HEK293 (cell line): ENCODE data around the gene LGI1.
A peak's percentile ranks its signal among the peaks of the same experiment; 100 is the strongest.

Experiments used
- CTCF ChIA-PET: fragments of 350-600 bp; formaldehyde crosslinking; extraction: SDS; loops from one replicate; lab custom pipeline; 2021; ENCODE audit warnings: antibody characterized with exemption; lab: Yijun Ruan, JAX
- POLR2A ChIA-PET: fragments of 300-600 bp; formaldehyde crosslinking; extraction: SDS; loops from one replicate; lab custom pipeline; 2020; ENCODE audit warnings: antibody characterized with exemption, inconsistent platforms; lab: Yijun Ruan, JAX
- H3K27ac ChIP-seq: fragments of 200-500 bp; sonication (Bioruptor generic); 2 replicates; pipeline ENCODE4 v1.5.1; 2014; ENCODE audit warnings: low read depth, low read length, control low read depth, inconsistent platforms; ENCODE audit errors: extremely low read depth
- H3K36me3 ChIP-seq, 2 experiments: fragments of 200-500 bp in 1 of 2; sonication (Bioruptor generic) in 1 of 2; 1 replicate in 1 of 2; 2 replicates in 1 of 2; pipeline ENCODE4 v1.5.1; 2014 to 2017; ENCODE audit warnings: inconsistent platforms in 2 of 2, low read length in 2 of 2; ENCODE audit not compliant: control insufficient read depth in 2 of 2, insufficient read depth in 1 of 2
- H3K4me1 ChIP-seq: fragments of 200-500 bp; sonication (Bioruptor generic); 2 replicates; pipeline ENCODE4 v1.5.1; 2014; ENCODE audit warnings: mild to moderate bottlenecking, low read length, inconsistent platforms; ENCODE audit not compliant: control insufficient read depth, insufficient read depth
- H3K4me3 ChIP-seq: 2 replicates; pipeline ENCODE4 v1.5.1; 2011; ENCODE audit warnings: low read depth, mild to moderate bottlenecking, control low read depth, low read length, moderate library complexity
- H3K9me3 ChIP-seq: fragments of 200-500 bp; sonication (Bioruptor generic); 2 replicates; pipeline ENCODE4 v1.5.1; 2014; ENCODE audit warnings: low read depth, low read length, inconsistent platforms; ENCODE audit not compliant: control insufficient read depth, insufficient read depth
- IKZF3 ChIP-seq: fragments of 450-650 bp; IDR thresholded peaks from 2 replicates; pipeline ENCODE4 v1.5.0; 2018; ENCODE audit warnings: missing biosample characterization, mild to moderate bottlenecking, missing genetic modification characterization, moderate library complexity
- KLF9 ChIP-seq: fragments of 450-650 bp; formaldehyde crosslinking; IDR thresholded peaks from 2 replicates; pipeline ENCODE4 v1.5.1; 2016; ENCODE audit warnings: missing biosample characterization, missing genetic modification characterization, low read depth
- OSR2 ChIP-seq: fragments of 450-650 bp; formaldehyde crosslinking; IDR thresholded peaks from 2 replicates; pipeline ENCODE4 v1.5.1; 2016; ENCODE audit warnings: missing biosample characterization, missing genetic modification characterization
- SCRT2 ChIP-seq: fragments of 450-650 bp; formaldehyde crosslinking; IDR thresholded peaks from 2 replicates; pipeline ENCODE4 v1.5.1; 2016; ENCODE audit warnings: missing biosample characterization, missing genetic modification characterization
- SP2 ChIP-seq: fragments of 450-650 bp; formaldehyde crosslinking; IDR thresholded peaks from 2 replicates; pipeline ENCODE4 v1.5.1; 2016; ENCODE audit warnings: missing biosample characterization, missing genetic modification characterization
- TRIM28 ChIP-seq: IDR thresholded peaks from 2 replicates; pipeline ENCODE4 v1.6.1; 2011; ENCODE audit warnings: low read length, control low read depth, borderline replicate concordance
- WT1 ChIP-seq: fragments of 450-650 bp; formaldehyde crosslinking; IDR thresholded peaks from 2 replicates; pipeline ENCODE4 v1.5.1; 2016; ENCODE audit warnings: missing biosample characterization, missing genetic modification characterization
- YY1 ChIP-seq: fragments of 450-650 bp; formaldehyde crosslinking; IDR thresholded peaks from 2 replicates; pipeline ENCODE4 v1.5.1; 2018; ENCODE audit warnings: missing biosample characterization, missing genetic modification characterization
- ZEB2 ChIP-seq: fragments of 450-650 bp; formaldehyde crosslinking; IDR thresholded peaks from 2 replicates; pipeline ENCODE4 v1.5.1; 2016; ENCODE audit warnings: missing biosample characterization, missing genetic modification characterization
- ZIC2 ChIP-seq: fragments of 450-650 bp; formaldehyde crosslinking; IDR thresholded peaks from 2 replicates; pipeline ENCODE4 v1.5.1; 2016; ENCODE audit warnings: missing biosample characterization, missing genetic modification characterization
- ZNF16 ChIP-seq: fragments of 450-650 bp; formaldehyde crosslinking; IDR thresholded peaks from 2 replicates; pipeline ENCODE4 v1.5.1; 2016; ENCODE audit warnings: low read depth, missing biosample characterization, missing genetic modification characterization
- ZNF214 ChIP-seq: fragments of 450-650 bp; formaldehyde crosslinking; IDR thresholded peaks from 2 replicates; pipeline ENCODE4 v1.5.1; 2017; ENCODE audit warnings: missing biosample characterization, mild to moderate bottlenecking, missing genetic modification characterization, borderline replicate concordance
- ZNF274 ChIP-seq, 2 experiments: fragments of 200-500 bp in 1 of 2; fragments of 450-650 bp in 1 of 2; sonication (Bioruptor generic) in 1 of 2; formaldehyde crosslinking in 1 of 2; IDR thresholded peaks; 2 replicates each; pipeline versions ENCODE4 v1.5.1 to v1.6.1; 2014 to 2016; ENCODE audit warnings: borderline replicate concordance in 1 of 2, inconsistent platforms in 1 of 2, low read length in 1 of 2, missing biosample characterization in 1 of 2, missing genetic modification characterization in 1 of 2
- ZNF335 ChIP-seq: fragments of 450-650 bp; formaldehyde crosslinking; conservative IDR thresholded peaks from 2 replicates; pipeline ENCODE4 v1.5.1; 2016; ENCODE audit warnings: missing biosample characterization, missing genetic modification characterization
- ZNF354C ChIP-seq: fragments of 450-650 bp; formaldehyde crosslinking; IDR thresholded peaks from 2 replicates; pipeline ENCODE4 v1.5.1; 2016; ENCODE audit warnings: missing biosample characterization, missing genetic modification characterization, low read depth, borderline replicate concordance
- ZNF366 ChIP-seq: fragments of 450-650 bp; formaldehyde crosslinking; conservative IDR thresholded peaks from 2 replicates; pipeline ENCODE4 v1.5.1; 2016; ENCODE audit warnings: missing biosample characterization, missing genetic modification characterization
- ZNF530 ChIP-seq: fragments of 450-650 bp; formaldehyde crosslinking; IDR thresholded peaks from 2 replicates; pipeline ENCODE4 v1.5.1; 2016; ENCODE audit warnings: low read depth, missing biosample characterization, missing genetic modification characterization
- ZNF549 ChIP-seq: fragments of 450-650 bp; IDR thresholded peaks from 2 replicates; pipeline ENCODE4 v1.5.1; 2018; ENCODE audit warnings: missing biosample characterization, missing genetic modification characterization, mild to moderate bottlenecking, inconsistent platforms, moderate library complexity
- ZNF558 ChIP-seq: fragments of 450-650 bp; formaldehyde crosslinking; IDR thresholded peaks from 2 replicates; pipeline ENCODE4 v1.5.1; 2016; ENCODE audit warnings: missing biosample characterization, missing genetic modification characterization
- ZNF660 ChIP-seq: fragments of 450-650 bp; IDR thresholded peaks from 2 replicates; pipeline ENCODE4 v1.5.1; 2018; ENCODE audit warnings: missing biosample characterization, mild to moderate bottlenecking, missing genetic modification characterization
- ZNF776 ChIP-seq: fragments of 450-650 bp; formaldehyde crosslinking; IDR thresholded peaks from 2 replicates; pipeline ENCODE4 v1.5.0; 2017; ENCODE audit warnings: missing biosample characterization, missing genetic modification characterization, borderline replicate concordance
- ZNF843 ChIP-seq: fragments of 450-650 bp; formaldehyde crosslinking; IDR thresholded peaks from 2 replicates; pipeline ENCODE4 v1.5.1; 2016; ENCODE audit warnings: missing biosample characterization, missing genetic modification characterization
- TF ChIP-seq, protein P1 (sequence below): fragments of 450-650 bp; formaldehyde crosslinking; IDR thresholded peaks from 2 replicates; pipeline ENCODE4 v1.5.1; 2017; ENCODE audit warnings: missing biosample characterization, missing genetic modification characterization
- TF ChIP-seq, protein P2 (sequence below): fragments of 450-650 bp; formaldehyde crosslinking; IDR thresholded peaks from 2 replicates; pipeline ENCODE4 v1.5.1; 2017; ENCODE audit warnings: missing biosample characterization, missing genetic modification characterization
- TF ChIP-seq, protein P3 (sequence below): fragments of 450-650 bp; IDR thresholded peaks from 2 replicates; pipeline ENCODE4 v1.5.1; 2018; ENCODE audit warnings: missing biosample characterization, mild to moderate bottlenecking, missing genetic modification characterization
- TF ChIP-seq, protein P4 (sequence below): fragments of 450-650 bp; formaldehyde crosslinking; IDR thresholded peaks from 2 replicates; pipeline ENCODE4 v1.5.1; 2016; ENCODE audit warnings: missing biosample characterization, missing genetic modification characterization

The LGI1 gene

DNA sequence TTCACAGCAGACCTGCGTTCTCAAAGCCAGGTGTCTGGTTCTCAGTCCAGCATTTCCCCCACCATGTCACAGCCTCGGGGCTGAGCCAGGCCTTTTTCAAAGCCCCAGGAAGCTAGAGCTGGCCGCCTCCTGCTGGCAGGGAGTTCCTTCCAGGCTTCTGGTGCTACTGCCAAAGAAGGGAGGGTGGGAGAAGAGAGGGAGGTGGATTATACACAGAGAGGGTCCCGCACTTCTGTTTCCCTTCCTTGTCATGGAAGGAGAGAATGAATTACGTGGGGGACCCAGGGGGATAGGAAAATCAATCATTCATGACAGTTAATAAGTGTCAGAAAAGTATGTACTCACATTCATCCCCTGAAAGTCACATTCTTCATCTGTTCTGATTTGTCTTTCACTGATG, 600 bp upstream of the LGI1 start:
- Histone ChIP-seq H3K36me3 (no peaks in the 10 kb centered on the region), H3K4me1 (peaks cover 3% of the 10 kb centered on the region; the same call in 1 of the 2 replicates)
- POLR2A ChIA-PET = interaction anchor here (1.2 kb wide), 1 partner anchor 13 kb away, joined by 3 read pairs; no protein-coding TSS in a partner anchor
- no peak for TF ChIP-seq IKZF3 (tag by site-specific recombination)
- no peak for TF ChIP-seq ZNF354C (tag by site-specific recombination)
- peak; percentile 66 for TF ChIP-seq ZIC2
- TF ChIP-seq ZNF366 (tag by site-specific recombination) = peak; percentile 30; the same call in 1 of the 2 replicates
- TF ChIP-seq OSR2 (tag by site-specific recombination) = peak; percentile 90
- peak; percentile 10; the same call in 1 of the 2 replicates for TF ChIP-seq ZNF335
- TF ChIP-seq, protein P1, sequence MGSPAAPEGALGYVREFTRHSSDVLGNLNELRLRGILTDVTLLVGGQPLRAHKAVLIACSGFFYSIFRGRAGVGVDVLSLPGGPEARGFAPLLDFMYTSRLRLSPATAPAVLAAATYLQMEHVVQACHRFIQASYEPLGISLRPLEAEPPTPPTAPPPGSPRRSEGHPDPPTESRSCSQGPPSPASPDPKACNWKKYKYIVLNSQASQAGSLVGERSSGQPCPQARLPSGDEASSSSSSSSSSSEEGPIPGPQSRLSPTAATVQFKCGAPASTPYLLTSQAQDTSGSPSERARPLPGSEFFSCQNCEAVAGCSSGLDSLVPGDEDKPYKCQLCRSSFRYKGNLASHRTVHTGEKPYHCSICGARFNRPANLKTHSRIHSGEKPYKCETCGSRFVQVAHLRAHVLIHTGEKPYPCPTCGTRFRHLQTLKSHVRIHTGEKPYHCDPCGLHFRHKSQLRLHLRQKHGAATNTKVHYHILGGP (tag by site-specific recombination) = no peak
- TF ChIP-seq ZNF843 (tag by site-specific recombination) = no peak
- no peak for TF ChIP-seq SP2 (tag by site-specific recombination)
- TF ChIP-seq WT1 = no peak
- no peak for TF ChIP-seq ZNF558 (tag by site-specific recombination)
- TF ChIP-seq, all 188 proteins: peak for 4
- CTCF ChIA-PET = interaction anchor here (1.0 to 2.4 kb wide), 2 partner anchors 11 to 13 kb away, joined by 3 to 16 read pairs; no protein-coding TSS in a partner anchor
- Histone ChIP-seq H3K27ac (no peak overlapping the region), H3K4me3 (no peak overlapping the region), H3K9me3 (no peaks in the 10 kb centered on the region)

DNA sequence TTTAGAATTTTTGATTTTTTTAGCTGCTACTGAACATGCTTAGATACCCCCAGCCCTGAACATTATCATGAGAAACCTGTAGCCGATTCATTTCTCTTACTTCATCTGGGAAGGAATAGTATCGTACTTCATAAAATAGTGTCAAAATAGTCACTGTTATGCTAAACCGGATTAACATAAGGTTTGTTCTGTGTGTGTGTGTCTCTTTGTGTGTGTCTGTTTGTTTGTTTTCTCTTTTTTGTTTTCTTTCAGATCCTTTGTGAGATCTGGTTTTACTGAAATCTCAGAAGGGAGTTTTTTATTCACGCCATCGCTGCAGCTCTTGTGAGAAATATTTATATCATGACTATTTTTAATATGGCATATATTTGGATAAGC, 761 bp downstream of the LGI1 start:
- Histone ChIP-seq H3K4me1 (peaks cover 3% of the 10 kb centered on the region; the same call in 1 of the 2 replicates), H3K27ac (no peak overlapping the region), H3K36me3 (no peaks in the 10 kb centered on the region), H3K4me3 (no peak overlapping the region), H3K9me3 (no peaks in the 10 kb centered on the region)
- TF ChIP-seq ZNF530 (tag by site-specific recombination) (no peak), ZEB2 (tag by site-specific recombination) (no peak), ZNF274 (IDR thresholded peaks at IDR 0.05; ENCODE audit: low read length) (no peak), ZNF274 (tag by site-specific recombination; IDR thresholded peaks at IDR 0.05; ENCODE audit: borderline replicate concordance) (no peak), SCRT2 (tag by site-specific recombination) (no peak), KLF9 (no peak), ZNF335 (peak; percentile 10; the same call in 1 of the 2 replicates)
- CTCF ChIA-PET = interaction anchor here (1.7 kb wide), 1 partner anchor 18 kb away, joined by 7 read pairs; no protein-coding TSS in a partner anchor
- POLR2A ChIA-PET = no interaction called here

DNA sequence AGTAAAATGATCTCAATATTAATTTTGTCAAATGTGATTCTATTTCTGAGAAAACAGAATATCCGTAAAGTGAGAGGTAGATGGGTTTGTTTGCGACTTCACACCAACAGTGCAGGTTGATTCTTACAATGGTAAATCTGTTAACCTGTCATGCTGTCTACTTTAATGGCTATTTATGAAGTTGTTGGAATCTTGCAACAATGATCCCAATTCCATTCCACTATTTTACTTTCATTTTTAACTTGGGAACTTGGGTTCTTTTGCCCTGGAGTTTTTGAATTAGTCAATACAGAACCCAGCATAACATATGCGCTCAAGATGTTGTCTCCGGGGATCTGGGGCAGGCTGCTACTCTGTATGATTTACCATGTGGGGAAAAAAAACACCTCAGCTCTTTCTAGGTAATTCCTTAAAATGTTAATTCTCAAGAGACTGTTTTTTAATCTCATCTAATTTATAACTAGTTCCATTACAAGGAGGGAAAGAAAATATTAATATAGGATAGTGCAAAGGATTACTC, 1.2 kb downstream of the LGI1 start:
- no peak overlapping the region for H3K27ac ChIP-seq
- ChIA-PET CTCF (interaction anchor here (0.7 to 1.7 kb wide), 4 partner anchors 10 to 150 kb away, joined by 3 to 7 read pairs (median 3); no protein-coding TSS in a partner anchor), POLR2A (no interaction called here)
- no peaks in the 10 kb centered on the region for H3K9me3 ChIP-seq
- H3K4me3 ChIP-seq = no peak overlapping the region
- peaks cover 3% of the 10 kb centered on the region; the same call in 1 of the 2 replicates for H3K4me1 ChIP-seq
- no peaks in the 10 kb centered on the region for H3K36me3 ChIP-seq
- TF ChIP-seq TRIM28 (no peak), ZNF776 (tag by site-specific recombination) (no peak), ZNF549 (tag by site-specific recombination) (no peak), ZNF558 (tag by site-specific recombination) (no peak), ZNF660 (tag by site-specific recombination) (0 out of 2 replicates have a peak, but pooled peaks have one; percentile 27), ZNF214 (tag by site-specific recombination) (no peak), ZEB2 (tag by site-specific recombination) (no peak), ZNF16 (tag by site-specific recombination) (no peak), YY1 (no peak)
- TF ChIP-seq, protein P2, sequence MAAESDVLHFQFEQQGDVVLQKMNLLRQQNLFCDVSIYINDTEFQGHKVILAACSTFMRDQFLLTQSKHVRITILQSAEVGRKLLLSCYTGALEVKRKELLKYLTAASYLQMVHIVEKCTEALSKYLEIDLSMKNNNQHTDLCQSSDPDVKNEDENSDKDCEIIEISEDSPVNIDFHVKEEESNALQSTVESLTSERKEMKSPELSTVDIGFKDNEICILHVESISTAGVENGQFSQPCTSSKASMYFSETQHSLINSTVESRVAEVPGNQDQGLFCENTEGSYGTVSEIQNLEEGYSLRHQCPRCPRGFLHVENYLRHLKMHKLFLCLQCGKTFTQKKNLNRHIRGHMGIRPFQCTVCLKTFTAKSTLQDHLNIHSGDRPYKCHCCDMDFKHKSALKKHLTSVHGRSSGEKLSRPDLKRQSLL (tag by site-specific recombination) = no peak
- TF ChIP-seq, protein P3, sequence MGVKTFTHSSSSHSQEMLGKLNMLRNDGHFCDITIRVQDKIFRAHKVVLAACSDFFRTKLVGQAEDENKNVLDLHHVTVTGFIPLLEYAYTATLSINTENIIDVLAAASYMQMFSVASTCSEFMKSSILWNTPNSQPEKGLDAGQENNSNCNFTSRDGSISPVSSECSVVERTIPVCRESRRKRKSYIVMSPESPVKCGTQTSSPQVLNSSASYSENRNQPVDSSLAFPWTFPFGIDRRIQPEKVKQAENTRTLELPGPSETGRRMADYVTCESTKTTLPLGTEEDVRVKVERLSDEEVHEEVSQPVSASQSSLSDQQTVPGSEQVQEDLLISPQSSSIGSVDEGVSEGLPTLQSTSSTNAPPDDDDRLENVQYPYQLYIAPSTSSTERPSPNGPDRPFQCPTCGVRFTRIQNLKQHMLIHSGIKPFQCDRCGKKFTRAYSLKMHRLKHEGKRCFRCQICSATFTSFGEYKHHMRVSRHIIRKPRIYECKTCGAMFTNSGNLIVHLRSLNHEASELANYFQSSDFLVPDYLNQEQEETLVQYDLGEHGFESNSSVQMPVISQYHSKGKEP (tag by site-specific recombination) = 0 out of 2 replicates have a peak, but pooled peaks have one; percentile 5
- TF ChIP-seq, protein P4, sequence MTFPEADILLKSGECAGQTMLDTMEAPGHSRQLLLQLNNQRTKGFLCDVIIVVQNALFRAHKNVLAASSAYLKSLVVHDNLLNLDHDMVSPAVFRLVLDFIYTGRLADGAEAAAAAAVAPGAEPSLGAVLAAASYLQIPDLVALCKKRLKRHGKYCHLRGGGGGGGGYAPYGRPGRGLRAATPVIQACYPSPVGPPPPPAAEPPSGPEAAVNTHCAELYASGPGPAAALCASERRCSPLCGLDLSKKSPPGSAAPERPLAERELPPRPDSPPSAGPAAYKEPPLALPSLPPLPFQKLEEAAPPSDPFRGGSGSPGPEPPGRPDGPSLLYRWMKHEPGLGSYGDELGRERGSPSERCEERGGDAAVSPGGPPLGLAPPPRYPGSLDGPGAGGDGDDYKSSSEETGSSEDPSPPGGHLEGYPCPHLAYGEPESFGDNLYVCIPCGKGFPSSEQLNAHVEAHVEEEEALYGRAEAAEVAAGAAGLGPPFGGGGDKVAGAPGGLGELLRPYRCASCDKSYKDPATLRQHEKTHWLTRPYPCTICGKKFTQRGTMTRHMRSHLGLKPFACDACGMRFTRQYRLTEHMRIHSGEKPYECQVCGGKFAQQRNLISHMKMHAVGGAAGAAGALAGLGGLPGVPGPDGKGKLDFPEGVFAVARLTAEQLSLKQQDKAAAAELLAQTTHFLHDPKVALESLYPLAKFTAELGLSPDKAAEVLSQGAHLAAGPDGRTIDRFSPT (tag by site-specific recombination) = no peak
